GM12878 (cell line): ENCODE data around the gene FUT6. TPM values are rescaled to one million over a fixed set of nuclear protein-coding genes. Genes with fewer than 3 reads are reported as not detected.
"Not testable (repeated sequence)": the region's sequence is repeated elsewhere in the genome, so short reads cannot be mapped to it uniquely, and the experiment has no call there.

ENCODE experiments used
- ATAC-seq: fragments of 200-7000 bp; cut with Tn5 transposase; 3 replicates; pipeline ENCODE4 v1.9.1; 2020; ENCODE audit warnings: mild to moderate bottlenecking, moderate library complexity
- BruUV-seq: library from RNA; stranded (reverse); fragments of 400-500 nt; replicated peaks from 2 replicates; lab custom pipeline; 2021; lab: Mats Ljungman, UMichigan
- CTCF ChIA-PET: fragments of 300-600 bp; sonication (Branson Sonifier 250); formaldehyde crosslinking; extraction: SDS; loops from one replicate; lab custom pipeline; 2021; ENCODE audit warnings: inconsistent platforms; lab: Yijun Ruan, JAX
- POLR2A ChIA-PET: fragments of 350-600 bp; formaldehyde crosslinking; extraction: SDS; loops from one replicate; lab custom pipeline; 2021; ENCODE audit warnings: inconsistent platforms; lab: Charles Lee
- RAD21 ChIA-PET: fragments of 300-600 bp; sonication (Branson Sonifier 250); formaldehyde crosslinking; loops from one replicate; lab custom pipeline; 2023; ENCODE audit warnings: antibody characterized with exemption; ENCODE audit not compliant: unreplicated experiment; lab: Charles Lee
- SMC1A ChIA-PET: fragments of 300-600 bp; sonication (Branson Sonifier 250); formaldehyde crosslinking; loops from one replicate; lab custom pipeline; 2023; ENCODE audit not compliant: unreplicated experiment, uncharacterized antibody; lab: Charles Lee
- DNase-seq: peaks from one replicate; pipeline ENCODE4 v3.0.0-alpha.2; 2011; ENCODE audit warnings: low read depth, low spot score
- FAIRE-seq: peaks from 3 replicates; lab custom pipeline; 2011; peaks lifted over from hg19 to GRCh38; lab: Jason Lieb, UNC
- H2AFZ ChIP-seq: 2 replicates; pipeline ENCODE4 v1.6.0; 2011; ENCODE audit warnings: low read depth, low read length, control low read depth; ENCODE audit not compliant: control insufficient read depth
- H3K27ac ChIP-seq: 2 replicates; pipeline ENCODE4 v1.5.1; 2011; ENCODE audit warnings: control low read depth; ENCODE audit not compliant: control insufficient read depth, insufficient read depth
- H3K27me3 ChIP-seq, 2 experiments: replicated peaks in 1 of 2; 2 replicates each; pipeline versions ENCODE4 v1.6.0 to v1.6.1; 2011; ENCODE audit warnings: low read length in 1 of 2; ENCODE audit not compliant: control insufficient read depth in 2 of 2, insufficient read depth in 2 of 2
- H3K36me3 ChIP-seq, 2 experiments: 2 replicates each; pipeline ENCODE4 v1.5.1; 2011; ENCODE audit warnings: low read length in 1 of 2; ENCODE audit not compliant: control insufficient read depth in 2 of 2, insufficient read depth in 2 of 2
- H3K4me1 ChIP-seq: 2 replicates; pipeline ENCODE4 v1.6.1; 2011; ENCODE audit warnings: mild to moderate bottlenecking, low read length, moderate library complexity, mixed read lengths; ENCODE audit not compliant: control insufficient read depth, insufficient read depth
- H3K4me2 ChIP-seq: 2 replicates; pipeline ENCODE4 v1.6.0; 2011; ENCODE audit warnings: control low read depth; ENCODE audit not compliant: control insufficient read depth, insufficient read depth
- H3K4me3 ChIP-seq: fragments of 200-600 bp; sonication (generic); 2 replicates; pipeline ENCODE4 v1.5.1; 2016
- H3K79me2 ChIP-seq: 2 replicates; pipeline ENCODE4 v1.6.0; 2011; ENCODE audit warnings: low read length; ENCODE audit not compliant: control insufficient read depth, insufficient read depth
- H3K9ac ChIP-seq: 2 replicates; pipeline ENCODE4 v1.8.0; 2011; ENCODE audit warnings: low read length, control low read depth, mixed read lengths; ENCODE audit not compliant: control insufficient read depth, insufficient read depth
- H3K9me3 ChIP-seq: replicated peaks from 3 replicates; pipeline ENCODE4 v1.5.1; 2011; ENCODE audit warnings: mild to moderate bottlenecking, low read length; ENCODE audit not compliant: control insufficient read depth, insufficient read depth
- H4K20me1 ChIP-seq: 2 replicates; pipeline ENCODE4 v1.6.0; 2011; ENCODE audit not compliant: control insufficient read depth, insufficient read depth
- IKZF2 ChIP-seq, 2 experiments: fragments of 450-650 bp; IDR thresholded peaks; 2 replicates each; pipeline ENCODE4 v1.6.1; 2017; ENCODE audit warnings: mild to moderate bottlenecking in 2 of 2, moderate library complexity in 2 of 2
- RELA ChIP-seq: fragments of 450-650 bp; IDR thresholded peaks from 2 replicates; pipeline ENCODE4 v1.8.0; 2014; ENCODE audit warnings: borderline replicate concordance; ENCODE audit not compliant: partially characterized antibody
- SREBF2 ChIP-seq: IDR thresholded peaks from 2 replicates; pipeline ENCODE4 v1.6.1; 2012; ENCODE audit warnings: mild to moderate bottlenecking, low read length
- WRNIP1 ChIP-seq: IDR thresholded peaks from 2 replicates; pipeline ENCODE4 v1.6.1; 2011; ENCODE audit warnings: low read depth, low read length, improper control_type of control experiment, borderline replicate concordance
- WGBS: methylation state at CpG from one replicate; pipeline ENCODE4 v1.1.6; 2016; ENCODE audit warnings: low lambda C conversion rate; ENCODE audit not compliant: insufficient replicate concordance, insufficient coverage; ENCODE audit errors: missing lambda C conversion rate; 5-methylcytosine and 5-hydroxymethylcytosine counted together
- in situ Hi-C: fragments of 300-500 bp; cut with MboI; formaldehyde crosslinking; loops from 9 replicates; pipeline ENCODE4 v1.14.3; 2018; ENCODE audit warnings: mixed read lengths
- intact Hi-C: fragments of 100-400 bp; cut with micrococcal nuclease; formaldehyde crosslinking; loops from one replicate; pipeline ENCODE4 v1.14.2; 2022; ENCODE audit not compliant: unreplicated experiment
- polyA plus RNA-seq, 11 experiments: library from polyadenylated mRNA; depleted of rRNA in 4 of 11; unstranded in 6 of 11; stranded (reverse) in 5 of 11; fragments of >200 nt; fragmentation: Nextera tagmentation in 4 of 11; fragmentation: Illumina TruSeq in 1 of 11; extraction: Ambion mirVana in 4 of 11; extraction: Trizol in 1 of 11; gene quantifications; 1 replicate in 1 of 11; 2 replicates in 10 of 11; pipeline versions ENCODE4 v1.2.1 to v1.2.3, GENCODE V29; 2011 to 2016; ENCODE audit warnings: inconsistent platforms in 2 of 11, missing spikeins in 2 of 11, low read depth in 1 of 11
- total RNA-seq, 4 experiments: library from RNA; depleted of rRNA in 3 of 4; stranded (reverse); fragments of >200 nt in 3 of 4; fragmentation: Illumina TruSeq in 1 of 4; extraction: Trizol in 1 of 4; gene quantifications; 2 replicates each; pipeline versions ENCODE4 v1.2.1 to v1.2.3, GENCODE V29; 2013 to 2021
- TF ChIP-seq, protein P1 (sequence below): fragments of 450-650 bp; IDR thresholded peaks from 2 replicates; pipeline ENCODE4 v1.6.1; 2014; ENCODE audit warnings: mild to moderate bottlenecking

Gene FUT6
- total and polyA plus RNA-seq, 10 of the 15 experiments (the other 5 are each of a cell fraction or from before 2014, with no cell fraction given): not detected

DNA sequence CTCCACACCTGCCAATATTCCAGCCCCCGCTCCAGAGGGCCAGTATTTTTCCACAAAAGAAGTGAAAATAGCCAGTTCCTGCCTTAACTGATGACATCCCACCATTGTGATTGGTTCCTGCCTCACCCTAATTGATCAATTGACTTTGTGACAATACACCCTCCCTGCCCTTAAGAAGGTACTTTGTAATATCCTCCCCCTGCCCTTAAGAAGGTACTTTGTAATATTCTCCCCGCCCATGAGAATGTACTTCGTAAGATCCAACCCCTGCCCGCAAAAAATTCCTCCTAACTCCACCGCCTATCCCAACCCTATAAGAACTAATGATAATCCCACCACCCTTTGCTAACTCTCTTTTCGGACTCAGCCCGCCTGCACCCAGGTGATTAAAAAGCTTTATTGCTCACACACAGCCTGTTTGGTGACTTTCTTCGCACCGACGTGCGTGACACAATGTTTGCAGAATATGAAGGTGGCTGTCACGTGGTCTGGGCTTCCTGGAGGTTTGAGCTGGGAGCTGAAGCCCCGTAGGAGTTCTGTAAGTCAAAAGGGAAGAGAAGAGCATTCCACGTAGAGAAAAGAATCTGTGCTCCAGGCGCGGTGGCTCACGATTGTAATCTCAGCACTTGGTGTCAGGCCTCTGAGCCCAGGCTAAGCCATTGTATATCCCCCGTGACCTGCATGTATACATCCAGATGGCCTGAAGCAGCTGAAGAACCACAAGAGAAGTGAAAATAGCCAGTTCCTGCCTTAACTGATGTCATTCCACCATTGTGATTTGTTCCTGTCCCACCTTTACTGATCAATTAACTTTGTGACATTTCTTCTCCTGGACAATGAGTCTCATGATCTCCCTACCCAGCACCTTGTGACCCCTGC, 17.9 kb upstream of the FUT6 start:
- FAIRE-seq: no peak
- Histone ChIP-seq H3K4me1 (no peaks in the 10 kb centered on the region), H3K9me3 (no peaks in the 10 kb centered on the region; the same call in 2 of the 3 replicates), H3K9ac (no peak overlapping the region), H2AFZ (no peak overlapping the region), H3K4me3 (no peak overlapping the region), H3K79me2 (no peaks in the 10 kb centered on the region), H4K20me1 (no peaks in the 10 kb centered on the region), H3K27ac (no peak overlapping the region), H3K4me2 (no peak overlapping the region), H3K27me3 (no peaks in the 10 kb centered on the region; a peak in 1 of 4 replicates), H3K36me3 (no peaks in the 10 kb centered on the region)
- no peak for ATAC-seq
- in situ Hi-C loops (no loop called here), intact Hi-C loops (no loop called here)
- TF ChIP-seq IKZF2 (IDR thresholded peaks at IDR 0.05) (no peak), SREBF2 (no peak), WRNIP1 (no peak), RELA (no peak)
- TF ChIP-seq, protein P1, sequence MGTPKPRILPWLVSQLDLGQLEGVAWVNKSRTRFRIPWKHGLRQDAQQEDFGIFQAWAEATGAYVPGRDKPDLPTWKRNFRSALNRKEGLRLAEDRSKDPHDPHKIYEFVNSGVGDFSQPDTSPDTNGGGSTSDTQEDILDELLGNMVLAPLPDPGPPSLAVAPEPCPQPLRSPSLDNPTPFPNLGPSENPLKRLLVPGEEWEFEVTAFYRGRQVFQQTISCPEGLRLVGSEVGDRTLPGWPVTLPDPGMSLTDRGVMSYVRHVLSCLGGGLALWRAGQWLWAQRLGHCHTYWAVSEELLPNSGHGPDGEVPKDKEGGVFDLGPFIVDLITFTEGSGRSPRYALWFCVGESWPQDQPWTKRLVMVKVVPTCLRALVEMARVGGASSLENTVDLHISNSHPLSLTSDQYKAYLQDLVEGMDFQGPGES: no peak
- DNase-seq: no peak
- POLR2A ChIA-PET: no interaction called here
- CTCF ChIA-PET: no interaction called here
- 65% methylated on average over 18 of the region's 18 CpGs for WGBS
- no TSS peak for BruUV-seq
- SMC1A ChIA-PET: no interaction called here
- RAD21 ChIA-PET: no interaction called here

DNA sequence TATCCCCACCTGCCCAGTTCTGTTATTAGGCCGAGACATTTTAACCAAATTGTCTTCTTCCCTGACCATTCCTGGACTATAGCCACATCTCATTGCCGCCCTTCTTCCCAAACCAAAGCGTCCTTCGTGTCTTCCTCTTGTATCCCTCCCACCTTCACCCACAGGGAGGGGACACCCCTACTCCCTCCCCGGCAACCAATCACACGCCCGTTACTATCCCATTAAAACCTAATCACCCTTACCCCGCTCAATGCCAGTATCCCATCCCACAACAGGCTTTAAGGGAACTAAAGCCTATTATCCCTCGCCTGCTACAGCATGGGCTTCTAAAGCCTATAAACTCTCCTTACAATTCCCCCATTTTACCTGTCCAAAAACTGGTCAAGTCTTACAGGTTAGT, 15.6 kb upstream of the FUT6 start:
- H3K4me3 ChIP-seq, H4K20me1 ChIP-seq, FAIRE-seq, H3K4me1 ChIP-seq, BruUV-seq, POLR2A ChIA-PET, H3K9me3 ChIP-seq, H3K9ac ChIP-seq, H3K36me3 ChIP-seq, DNase-seq, H3K27ac ChIP-seq, CTCF ChIA-PET, H2AFZ ChIP-seq, H3K27me3 ChIP-seq, RAD21 ChIA-PET, H3K79me2 ChIP-seq, H3K4me2 ChIP-seq, intact Hi-C loops, ATAC-seq, SMC1A ChIA-PET, in situ Hi-C loops: not testable (repeated sequence)
- WGBS: 33% methylated on average over 9 of the region's 9 CpGs

DNA sequence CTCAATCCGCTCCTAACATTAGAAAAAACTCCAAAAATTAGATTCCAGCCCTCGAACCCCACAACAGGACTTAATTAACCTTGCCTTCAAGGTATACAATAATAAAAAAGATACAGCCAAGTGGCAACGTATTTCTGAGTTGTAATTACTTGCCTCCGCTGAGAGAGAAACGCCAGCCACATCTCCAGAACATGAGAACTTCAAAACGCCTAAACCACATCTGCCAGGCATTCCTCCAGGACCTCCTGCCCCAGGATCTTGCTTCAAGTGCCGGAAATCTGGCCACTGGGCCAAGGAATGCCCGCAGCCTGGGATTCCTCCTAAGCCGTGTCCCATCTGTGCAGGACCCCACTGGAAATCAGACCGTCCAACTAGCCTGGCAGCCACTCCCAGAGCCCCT, 14.6 kb upstream of the FUT6 start:
- H2AFZ ChIP-seq, H3K27me3 ChIP-seq, H3K27ac ChIP-seq, ATAC-seq, intact Hi-C loops, H3K36me3 ChIP-seq, H3K4me1 ChIP-seq, H3K9me3 ChIP-seq, POLR2A ChIA-PET, FAIRE-seq, BruUV-seq, SMC1A ChIA-PET, H4K20me1 ChIP-seq, DNase-seq, H3K4me2 ChIP-seq, H3K4me3 ChIP-seq, RAD21 ChIA-PET, in situ Hi-C loops, CTCF ChIA-PET, H3K9ac ChIP-seq, H3K79me2 ChIP-seq: not testable (repeated sequence)
- 18% methylated on average over 10 of the region's 10 CpGs for WGBS
